ENCODE results near the gene NGB. TPM values are rescaled to one million over a fixed set of nuclear protein-coding genes. Genes with fewer than 3 reads are reported as not detected.
"Not testable (repeated sequence)": the region's sequence is repeated elsewhere in the genome, so short reads cannot be mapped to it uniquely, and the experiment has no call there.

The NGB gene
- total RNA-seq, 1 experiment from 2014 or later: not detected

- no peaks in the 10 kb centered on the region for H3K27me3 ChIP-seq (ENCODE audit: low read length)
- ChIA-PET CTCF (no interaction called here), POLR2A (ENCODE audit: unreplicated experiment) (no interaction called here)
- H3K9me3 ChIP-seq (ENCODE audit: low read length): no peaks in the 10 kb centered on the region
- no TSS peak for BruUV-seq (replicated peaks)
- no peak overlapping the region for H3K9ac ChIP-seq (ENCODE audit: low read length)
- TF ChIP-seq EZH2 (IDR thresholded peaks at IDR 0.05; ENCODE audit: low read length, unreplicated experiment) (no peak), CTCF (conservative IDR thresholded peaks at IDR 0.05; ENCODE audit: low read depth, low read length) (no peak), EZH2phosphoT487 (IDR thresholded peaks at IDR 0.05; ENCODE audit: borderline replicate concordance, low read length) (no peak)
- H2AFZ ChIP-seq (ENCODE audit: low read length): no peak overlapping the region
- no peak for DNase-seq
- no peaks in the 10 kb centered on the region for H3K79me2 ChIP-seq (ENCODE audit: low read length)
- H3F3A ChIP-seq (ENCODE audit: low read length, unreplicated experiment): no peaks in the 10 kb centered on the region
- intact Hi-C loops (cut with micrococcal nuclease): no loop called here
- no peak overlapping the region for H3K4me2 ChIP-seq (ENCODE audit: low read length)
- no peaks in the 10 kb centered on the region for H3K9me2 ChIP-seq (replicated peaks; ENCODE audit: low read length)
- no peak for ATAC-seq
- peaks cover 68% of the 10 kb centered on the region for H3K36me3 ChIP-seq (ENCODE audit: low read depth, low read length)
- no peak overlapping the region for H3K27ac ChIP-seq (ENCODE audit: low read length)
- no peaks in the 10 kb centered on the region for H3K4me1 ChIP-seq (ENCODE audit: insufficient read depth, low read length)
- no peak overlapping the region for H3K4me3 ChIP-seq (ENCODE audit: low read length)
- no peaks in the 10 kb centered on the region for H4K20me1 ChIP-seq (ENCODE audit: low read length)
These were observed 10.9 kb upstream of the NGB start for GRCh38 chr14:77281852-77282410.

- CTCF ChIA-PET: interaction anchor here (0.6 kb wide), 1 partner anchor 35 kb away, joined by 4 read pairs; no protein-coding TSS in a partner anchor
- H3K9ac ChIP-seq (ENCODE audit: low read length); H3K9me2 ChIP-seq (replicated peaks; ENCODE audit: low read length); H3K9me3 ChIP-seq (ENCODE audit: low read length); H3K4me1 ChIP-seq (ENCODE audit: insufficient read depth, low read length); intact Hi-C loops (cut with micrococcal nuclease); ATAC-seq; H3K27ac ChIP-seq (ENCODE audit: low read length); POLR2A ChIA-PET (ENCODE audit: unreplicated experiment); H3F3A ChIP-seq (ENCODE audit: low read length, unreplicated experiment); H3K4me3 ChIP-seq (ENCODE audit: low read length); H4K20me1 ChIP-seq (ENCODE audit: low read length); H3K4me2 ChIP-seq (ENCODE audit: low read length); H2AFZ ChIP-seq (ENCODE audit: low read length); H3K27me3 ChIP-seq (ENCODE audit: low read length); H3K79me2 ChIP-seq (ENCODE audit: low read length); DNase-seq; BruUV-seq (replicated peaks): not testable (repeated sequence)
- peaks cover 62% of the 10 kb centered on the region for H3K36me3 ChIP-seq (ENCODE audit: low read depth, low read length)
These were observed 9.9 kb upstream of the NGB start for GRCh38 chr14:77280921-77281320.

- CTCF ChIA-PET: no interaction called here
- ATAC-seq: no peak
- Histone ChIP-seq H3K4me2 (ENCODE audit: low read length) (no peak overlapping the region), H2AFZ (ENCODE audit: low read length) (no peak overlapping the region), H3K4me1 (ENCODE audit: insufficient read depth, low read length) (no peaks in the 10 kb centered on the region), H3K9me2 (replicated peaks; ENCODE audit: low read length) (no peaks in the 10 kb centered on the region), H3K9ac (ENCODE audit: low read length) (no peak overlapping the region), H3K4me3 (ENCODE audit: low read length) (no peak overlapping the region), H3K27ac (ENCODE audit: low read length) (no peak overlapping the region), H3K79me2 (ENCODE audit: low read length) (no peaks in the 10 kb centered on the region), H4K20me1 (ENCODE audit: low read length) (no peaks in the 10 kb centered on the region), H3K27me3 (ENCODE audit: low read length) (no peaks in the 10 kb centered on the region), H3K36me3 (ENCODE audit: low read depth, low read length) (peaks cover 50% of the 10 kb centered on the region), H3K9me3 (ENCODE audit: low read length) (no peaks in the 10 kb centered on the region), H3F3A (ENCODE audit: low read length, unreplicated experiment) (no peaks in the 10 kb centered on the region)
- TF ChIP-seq CTCF (conservative IDR thresholded peaks at IDR 0.05; ENCODE audit: low read depth, low read length) (no peak), EZH2 (IDR thresholded peaks at IDR 0.05; ENCODE audit: low read length, unreplicated experiment) (no peak), EZH2phosphoT487 (IDR thresholded peaks at IDR 0.05; ENCODE audit: borderline replicate concordance, low read length) (no peak)
- POLR2A ChIA-PET (ENCODE audit: unreplicated experiment): interaction anchor here (0.6 kb wide), 1 partner anchor 135 kb away, joined by 4 read pairs; no protein-coding TSS in a partner anchor
- BruUV-seq (replicated peaks): no TSS peak
- DNase-seq: no peak
- intact Hi-C loops (cut with micrococcal nuclease): no loop called here
These were observed 8.7 kb upstream of the NGB start for GRCh38 chr14:77279719-77280118.
